ENCODE results near the gene PLCB2.

PLCB2 gene

DNA sequence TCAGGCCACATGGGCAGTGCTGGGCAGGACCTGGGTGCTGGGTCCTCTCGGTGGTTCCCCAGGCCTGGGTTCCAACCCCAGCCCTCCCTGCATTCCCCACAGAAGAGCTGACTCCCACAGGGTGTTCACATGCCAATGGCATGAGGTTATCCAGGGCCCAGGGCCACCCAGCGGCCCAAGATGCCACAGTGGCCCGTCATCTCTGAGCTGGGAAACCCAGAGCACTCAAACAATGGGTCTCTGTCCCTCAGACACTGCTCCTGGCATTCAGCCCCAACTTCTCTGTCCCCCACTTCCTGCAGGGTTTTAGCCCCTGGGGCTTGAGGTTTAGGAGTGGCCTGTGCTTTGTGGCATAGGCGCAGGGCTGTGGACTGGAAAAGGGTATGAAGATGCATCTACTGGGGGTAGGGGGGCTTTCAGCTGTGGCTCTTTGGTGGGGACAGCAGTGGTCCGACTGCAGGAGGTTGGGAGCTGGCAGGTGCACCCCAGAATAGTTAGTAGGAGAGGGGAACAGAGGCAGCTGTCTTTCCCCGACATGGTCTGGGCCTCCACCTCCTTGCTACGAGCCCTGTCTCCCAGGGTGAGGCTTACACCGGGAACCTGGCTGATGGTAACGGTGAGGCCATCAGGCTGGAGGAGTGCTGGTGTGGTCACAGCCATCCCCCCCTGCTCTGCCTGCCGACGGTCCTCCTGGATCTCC, 31.3 kb upstream of the PLCB2 start:
- TF ChIP-seq, protein P1, sequence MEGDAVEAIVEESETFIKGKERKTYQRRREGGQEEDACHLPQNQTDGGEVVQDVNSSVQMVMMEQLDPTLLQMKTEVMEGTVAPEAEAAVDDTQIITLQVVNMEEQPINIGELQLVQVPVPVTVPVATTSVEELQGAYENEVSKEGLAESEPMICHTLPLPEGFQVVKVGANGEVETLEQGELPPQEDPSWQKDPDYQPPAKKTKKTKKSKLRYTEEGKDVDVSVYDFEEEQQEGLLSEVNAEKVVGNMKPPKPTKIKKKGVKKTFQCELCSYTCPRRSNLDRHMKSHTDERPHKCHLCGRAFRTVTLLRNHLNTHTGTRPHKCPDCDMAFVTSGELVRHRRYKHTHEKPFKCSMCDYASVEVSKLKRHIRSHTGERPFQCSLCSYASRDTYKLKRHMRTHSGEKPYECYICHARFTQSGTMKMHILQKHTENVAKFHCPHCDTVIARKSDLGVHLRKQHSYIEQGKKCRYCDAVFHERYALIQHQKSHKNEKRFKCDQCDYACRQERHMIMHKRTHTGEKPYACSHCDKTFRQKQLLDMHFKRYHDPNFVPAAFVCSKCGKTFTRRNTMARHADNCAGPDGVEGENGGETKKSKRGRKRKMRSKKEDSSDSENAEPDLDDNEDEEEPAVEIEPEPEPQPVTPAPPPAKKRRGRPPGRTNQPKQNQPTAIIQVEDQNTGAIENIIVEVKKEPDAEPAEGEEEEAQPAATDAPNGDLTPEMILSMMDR (IDR thresholded peaks at IDR 0.05): no peak
- Histone ChIP-seq H3K36me3 (no peaks in the 10 kb centered on the region), H3K4me1 (ENCODE audit: control insufficient read depth in 1 of 2, insufficient read depth in 1 of 2, low read depth in 1 of 2, low read length in 1 of 2) (peaks cover 30 to 49% of the 10 kb centered on the region in 2 experiments), H3K27me3 (no peaks in the 10 kb centered on the region), H3K9me3 (no peaks in the 10 kb centered on the region), H3K4me3 (ENCODE audit: low read depth in 1 of 2, low read length in 1 of 2) (no peak overlapping the region), H3K27ac (no peak overlapping the region)

DNA sequence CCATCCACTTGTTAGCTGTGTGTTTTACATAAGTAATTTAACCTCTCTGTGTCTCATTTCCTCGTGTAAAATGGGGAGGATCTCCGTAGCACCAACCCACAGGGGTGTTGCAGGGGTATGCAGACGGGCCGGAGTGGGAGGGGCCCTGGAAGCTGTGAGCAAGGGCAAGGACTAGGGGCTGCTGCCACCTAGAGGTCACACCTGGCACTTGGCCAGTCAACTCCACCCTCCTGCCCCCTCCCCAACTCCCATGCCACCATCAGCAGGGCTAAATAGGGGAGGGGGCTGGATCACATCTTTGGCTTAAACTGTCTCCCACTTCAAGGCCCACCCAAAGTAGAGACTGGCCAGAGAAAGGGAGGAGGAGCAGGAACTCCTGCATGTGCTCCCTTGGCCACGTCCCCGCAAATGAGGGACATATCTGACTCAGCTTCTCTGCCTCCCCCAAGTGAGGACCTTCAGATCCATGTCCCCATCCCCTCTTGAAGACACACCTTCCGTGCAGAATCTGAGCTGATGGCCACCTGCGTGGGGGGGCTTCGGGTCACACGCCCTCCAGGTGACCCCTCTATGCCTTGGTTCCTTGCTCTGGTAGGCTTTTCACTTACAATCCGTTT, 30.4 kb upstream of the PLCB2 start:
- no peak overlapping the region for H3K27ac ChIP-seq

DNA sequence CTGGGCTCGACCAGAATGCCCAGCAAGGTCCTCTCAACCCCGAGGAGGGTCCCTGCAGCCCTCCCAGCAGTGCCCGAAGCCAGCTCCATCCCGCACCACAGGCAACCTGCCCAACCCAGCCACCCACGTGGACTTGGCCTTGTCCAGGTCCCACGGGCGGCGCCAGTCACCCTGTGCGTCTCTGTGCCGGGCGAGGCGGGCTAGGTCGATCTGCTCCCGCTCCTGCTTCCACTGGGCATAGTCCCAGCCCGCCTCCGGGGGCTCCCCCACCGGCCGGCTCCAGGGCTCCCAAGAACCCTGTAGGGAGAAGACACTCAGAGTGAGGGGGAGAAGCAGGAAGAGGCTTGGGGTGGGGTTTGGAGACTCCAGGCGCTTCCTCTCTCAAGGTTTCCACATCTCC, 29.9 kb upstream of the PLCB2 start:
- Histone ChIP-seq H3K27ac (no peak overlapping the region), H3K4me3 (ENCODE audit: low read depth in 1 of 2, low read length in 1 of 2) (no peak overlapping the region), H3K9me3 (no peaks in the 10 kb centered on the region), H3K4me1 (ENCODE audit: control insufficient read depth in 1 of 2, insufficient read depth in 1 of 2, low read depth in 1 of 2, low read length in 1 of 2) (peaks cover 44 to 63% of the 10 kb centered on the region in 2 experiments), H3K27me3 (no peaks in the 10 kb centered on the region), H3K36me3 (no peaks in the 10 kb centered on the region)
- TF ChIP-seq, protein P1 (IDR thresholded peaks at IDR 0.05): no peak

More for the DNA sequence above, 30.4 kb upstream of the PLCB2 start:
- Histone ChIP-seq H3K9me3 (no peaks in the 10 kb centered on the region), H3K4me3 (ENCODE audit: low read depth in 1 of 2, low read length in 1 of 2) (no peak overlapping the region), H3K27me3 (no peaks in the 10 kb centered on the region), H3K36me3 (no peaks in the 10 kb centered on the region), H3K4me1 (ENCODE audit: control insufficient read depth in 1 of 2, insufficient read depth in 1 of 2, low read depth in 1 of 2, low read length in 1 of 2) (peaks cover 39 to 58% of the 10 kb centered on the region in 2 experiments)
- TF ChIP-seq, protein P1 (IDR thresholded peaks at IDR 0.05): peak; percentile 92

DNA sequence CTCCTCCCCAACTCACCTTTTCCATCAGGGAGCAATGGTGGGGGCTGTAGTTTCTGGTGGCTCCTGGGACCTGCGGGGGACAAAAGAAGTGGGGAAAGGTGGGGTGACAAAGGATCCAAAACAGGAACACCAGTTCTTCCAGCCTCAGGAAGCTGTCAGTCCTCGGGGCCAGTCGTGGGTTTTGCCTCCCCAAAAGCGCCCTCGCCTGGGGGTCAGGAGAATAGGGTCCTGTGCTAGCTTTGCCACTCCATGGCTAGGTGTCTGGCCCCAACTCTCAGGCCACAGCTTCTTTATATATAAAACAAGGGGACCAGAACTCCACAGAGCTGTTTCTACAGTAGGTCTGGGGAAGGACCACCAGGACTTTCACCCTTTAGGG, 29.0 kb upstream of the PLCB2 start:
- H3K36me3 ChIP-seq: no peaks in the 10 kb centered on the region

DNA sequence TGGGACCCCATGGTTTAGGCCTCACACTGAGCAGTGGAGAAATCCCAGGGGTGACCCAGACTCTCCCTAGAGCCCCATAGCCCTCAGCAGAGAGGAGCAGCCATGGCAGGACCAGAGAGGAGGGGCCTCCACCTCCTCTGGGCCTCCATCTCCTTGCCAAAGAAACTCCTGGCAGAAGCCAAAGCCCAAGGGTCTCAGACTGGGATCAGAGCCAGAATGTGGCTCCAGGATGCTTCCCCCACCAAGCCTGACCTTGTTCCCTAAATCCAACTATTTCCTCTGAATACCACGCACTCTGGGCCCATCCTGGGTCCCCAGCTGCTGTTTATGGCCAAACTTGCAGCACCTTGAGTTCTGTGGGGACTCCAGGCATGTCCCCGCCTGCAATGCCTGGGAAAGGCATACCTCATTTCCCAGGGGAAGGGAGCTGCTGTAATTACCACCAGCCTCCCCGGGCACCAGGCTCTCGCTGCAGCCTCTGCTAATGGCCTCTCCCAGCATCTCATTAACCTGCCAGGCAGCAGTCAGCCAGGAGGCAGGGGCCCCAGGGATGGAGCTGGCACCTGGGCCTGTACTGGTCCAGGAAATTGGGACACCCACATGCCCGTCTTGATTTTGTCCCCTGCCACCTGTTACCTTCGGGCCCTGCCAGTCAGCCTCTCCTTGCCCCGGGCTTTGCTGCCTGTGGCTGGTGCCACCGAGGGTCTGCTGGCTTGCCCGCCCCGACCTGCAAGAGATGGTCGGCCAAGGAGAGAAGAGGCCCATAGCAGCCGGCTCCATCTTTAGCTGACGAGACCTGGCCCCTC, 28.4 kb upstream of the PLCB2 start:
- H3K4me1 ChIP-seq (ENCODE audit: control insufficient read depth in 1 of 2, insufficient read depth in 1 of 2, low read depth in 1 of 2, low read length in 1 of 2): peaks cover 48 to 72% of the 10 kb centered on the region in 2 experiments
- TF ChIP-seq, protein P1 (IDR thresholded peaks at IDR 0.05): no peak
- H3K36me3 ChIP-seq: peaks cover 4% of the 10 kb centered on the region
- no peak overlapping the region for H3K4me3 ChIP-seq (ENCODE audit: low read depth in 1 of 2, low read length in 1 of 2)
- H3K9me3 ChIP-seq: no peaks in the 10 kb centered on the region
- H3K27ac ChIP-seq: peak overlapping the region; percentile 98
- no peaks in the 10 kb centered on the region for H3K27me3 ChIP-seq

More for the DNA sequence above, 29.0 kb upstream of the PLCB2 start:
- H3K27ac ChIP-seq: peak overlapping the region; percentile 2
- peaks cover 48 to 72% of the 10 kb centered on the region in 2 experiments for H3K4me1 ChIP-seq (ENCODE audit: control insufficient read depth in 1 of 2, insufficient read depth in 1 of 2, low read depth in 1 of 2, low read length in 1 of 2)
- no peaks in the 10 kb centered on the region for H3K27me3 ChIP-seq
- H3K4me3 ChIP-seq (ENCODE audit: low read depth in 1 of 2, low read length in 1 of 2): no peak overlapping the region
- H3K9me3 ChIP-seq: no peaks in the 10 kb centered on the region
- TF ChIP-seq, protein P1 (IDR thresholded peaks at IDR 0.05): peak; percentile 34
